Activated CD4-positive, alpha-beta T cell treated with anti-CD3 and anti-CD28 coated beads, Interleukin-2, amount 10 ng/mL, durations not matched to agents 7 days and 5 days (primary cell): Measurements from ENCODE around the gene OR1D2. TPM values are rescaled to one million over a fixed set of nuclear protein-coding genes. Genes with fewer than 3 reads are reported as not detected.
A peak's percentile ranks its signal among the peaks of the same experiment; 100 is the strongest.
"Not testable (repeated sequence)": the region's sequence is repeated elsewhere in the genome, so short reads cannot be mapped to it uniquely, and the experiment has no call there.

Experiments
- CTCF ChIA-PET: fragments of 350-600 bp; sonication (Branson Sonifier 250); formaldehyde crosslinking; loops from one replicate; lab custom pipeline; 2021; ENCODE audit warnings: antibody characterized with exemption; lab: Charles Lee
- POLR2A ChIA-PET: fragments of 350-600 bp; sonication (Branson Sonifier 250); formaldehyde crosslinking; loops from one replicate; lab custom pipeline; 2021; ENCODE audit warnings: antibody characterized with exemption; lab: Charles Lee
- DNase-seq: peaks from one replicate; pipeline ENCODE4 v3.0.0-alpha.2; 2020
- H3K27ac Mint-ChIP-seq: one replicate; pipeline ENCODE4 v1.8.0; 2021; ENCODE audit warnings: mild to moderate bottlenecking, moderate library complexity, mixed read lengths
- H3K27me3 Mint-ChIP-seq: one replicate; pipeline ENCODE4 v1.8.0; 2021; ENCODE audit warnings: mixed read lengths
- H3K36me3 Mint-ChIP-seq: one replicate; pipeline ENCODE4 v1.8.0; 2021; ENCODE audit warnings: low read depth, mixed read lengths
- H3K4me1 Mint-ChIP-seq: one replicate; pipeline ENCODE4 v1.8.0; 2021; ENCODE audit warnings: mixed read lengths
- H3K4me3 Mint-ChIP-seq: one replicate; pipeline ENCODE4 v1.8.0; 2021; ENCODE audit warnings: mild to moderate bottlenecking, moderate library complexity, mixed read lengths
- H3K9me3 Mint-ChIP-seq: one replicate; pipeline ENCODE4 v1.8.0; 2021; ENCODE audit warnings: mixed read lengths
- total RNA-seq, 2 experiments: library from RNA; stranded (reverse); gene quantifications; one replicate each; pipeline ENCODE4 v1.2.3, GENCODE V29; 2021

Gene OR1D2
- not detected for total RNA-seq

- ChIA-PET POLR2A (no interaction called here), CTCF (no interaction called here)
- Mint-ChIP-seq H3K4me1 (no peaks in the 10 kb centered on the region), H3K36me3 (no peaks in the 10 kb centered on the region), H3K4me3 (no peak within 1 kb of the TSS), H3K27ac (no peak within 1 kb of the TSS), H3K9me3 (peaks cover 5% of the 10 kb centered on the region), H3K27me3 (peaks cover 1% of the 10 kb centered on the region)
- DNase-seq, result no peak
These were observed at the start of gene OR1D2 for GRCh38 chr17:3104322-3104721. Gene OR1D2, minus strand, starts transcription at chr17:3104422. Its CDS starts 11,426 bp downstream, at chr17:3092996.

GRCh38 chr17:3137494-3137893 lies 33.3 kb upstream of the OR1D2 start:
- CTCF ChIA-PET, DNase-seq, H3K4me1 Mint-ChIP-seq, H3K27ac Mint-ChIP-seq, H3K36me3 Mint-ChIP-seq, H3K4me3 Mint-ChIP-seq, H3K9me3 Mint-ChIP-seq, H3K27me3 Mint-ChIP-seq, POLR2A ChIA-PET: not testable (repeated sequence)

- POLR2A ChIA-PET, result no interaction called here
- H3K4me1 Mint-ChIP-seq, result no peaks in the 10 kb centered on the region
- no peaks in the 10 kb centered on the region for H3K9me3 Mint-ChIP-seq
- H3K36me3 Mint-ChIP-seq, result no peaks in the 10 kb centered on the region
- no peak within 1 kb of the TSS for H3K4me3 Mint-ChIP-seq
- peaks cover 2% of the 10 kb centered on the region for H3K27me3 Mint-ChIP-seq
- no peak for DNase-seq
- CTCF ChIA-PET, result no interaction called here
- H3K27ac Mint-ChIP-seq, result no peak within 1 kb of the TSS
These were observed 23.2 kb upstream of the OR1D2 start, which contains the start of gene OR1G1 for GRCh38 chr17:3127451-3127850. Gene OR1G1, minus strand, starts transcription at chr17:3127551. Its CDS starts 0 bp downstream, at chr17:3127551.

GRCh38 chr17:3073850-3074249 lies 30.4 kb downstream of the OR1D2 start:
- H3K27ac Mint-ChIP-seq, H3K4me1 Mint-ChIP-seq, H3K36me3 Mint-ChIP-seq, H3K9me3 Mint-ChIP-seq, DNase-seq, H3K4me3 Mint-ChIP-seq, H3K27me3 Mint-ChIP-seq, POLR2A ChIA-PET, CTCF ChIA-PET: not testable (repeated sequence)

GRCh38 chr17:3065192-3065591 lies 39.0 kb downstream of the OR1D2 start:
- CTCF ChIA-PET, H3K27me3 Mint-ChIP-seq, H3K4me1 Mint-ChIP-seq, H3K27ac Mint-ChIP-seq, H3K36me3 Mint-ChIP-seq, H3K4me3 Mint-ChIP-seq, H3K9me3 Mint-ChIP-seq, POLR2A ChIA-PET, DNase-seq: not testable (repeated sequence)

GRCh38 chr17:3063507-3063906 lies 40.7 kb downstream of the OR1D2 start, which contains the start of gene OR1D5:
Gene OR1D5, minus strand, starts transcription at chr17:3063607. Its CDS starts 0 bp downstream, at chr17:3063607.
- DNase-seq, H3K4me3 Mint-ChIP-seq, H3K27ac Mint-ChIP-seq, H3K36me3 Mint-ChIP-seq, H3K27me3 Mint-ChIP-seq, H3K4me1 Mint-ChIP-seq, CTCF ChIA-PET, H3K9me3 Mint-ChIP-seq, POLR2A ChIA-PET: not testable (repeated sequence)

- CTCF ChIA-PET, DNase-seq, H3K27ac Mint-ChIP-seq: not testable (repeated sequence)
These were observed 41.3 kb downstream of the OR1D2 start for GRCh38 chr17:3062824-3063377.

GRCh38 chr17:3054868-3055267 lies 49.4 kb downstream of the OR1D2 start:
- H3K4me1 Mint-ChIP-seq, CTCF ChIA-PET, H3K27me3 Mint-ChIP-seq, H3K27ac Mint-ChIP-seq, POLR2A ChIA-PET, H3K4me3 Mint-ChIP-seq, H3K9me3 Mint-ChIP-seq, DNase-seq, H3K36me3 Mint-ChIP-seq: not testable (repeated sequence)

More at GRCh38 chr17:3062824-3063377, 41.3 kb downstream of the OR1D2 start:
- H3K4me1 Mint-ChIP-seq, H3K36me3 Mint-ChIP-seq, H3K9me3 Mint-ChIP-seq, H3K27me3 Mint-ChIP-seq, H3K4me3 Mint-ChIP-seq, POLR2A ChIA-PET: not testable (repeated sequence)

- no peaks in the 10 kb centered on the region for H3K36me3 Mint-ChIP-seq
- ChIA-PET POLR2A (no interaction called here), CTCF (interaction anchor here (1.1 to 1.5 kb wide), 3 partner anchors 10 to 594 kb away, joined by 3 to 4 read pairs (median 3); no protein-coding TSS in a partner anchor)
- H3K4me1 Mint-ChIP-seq, result peaks cover 17% of the 10 kb centered on the region
- H3K27ac Mint-ChIP-seq, result peak overlapping the region; percentile 92
- H3K27me3 Mint-ChIP-seq, result no peaks in the 10 kb centered on the region
- H3K9me3 Mint-ChIP-seq, result no peaks in the 10 kb centered on the region
- H3K4me3 Mint-ChIP-seq, result peak overlapping the region; percentile 89
- DNase-seq, result no peak
These were observed 54.4 kb downstream of the OR1D2 start for GRCh38 chr17:3049705-3050295.

- peaks cover 7% of the 10 kb centered on the region for H3K9me3 Mint-ChIP-seq
- ChIA-PET CTCF (interaction anchor here (0.7 to 1.5 kb wide), 6 partner anchors 9 to 599 kb away, joined by 3 to 4 read pairs (median 4); no protein-coding TSS in a partner anchor), POLR2A (no interaction called here)
- peak overlapping the region; percentile 89 for H3K4me3 Mint-ChIP-seq
- peak overlapping the region; percentile 92 for H3K27ac Mint-ChIP-seq
- H3K4me1 Mint-ChIP-seq, result peaks cover 17% of the 10 kb centered on the region
- no peaks in the 10 kb centered on the region for H3K27me3 Mint-ChIP-seq
- peak; percentile 97 for DNase-seq
- no peaks in the 10 kb centered on the region for H3K36me3 Mint-ChIP-seq
These were observed 55.3 kb downstream of the OR1D2 start for GRCh38 chr17:3048727-3049471.

GRCh38 chr17:3046753-3047152 lies 57.5 kb downstream of the OR1D2 start:
- Mint-ChIP-seq H3K4me3 (no peak overlapping the region), H3K4me1 (peaks cover 17% of the 10 kb centered on the region)
- DNase-seq, result no peak

GRCh38 chr17:3043737-3044365 lies 60.4 kb downstream of the OR1D2 start:
- CTCF ChIA-PET, result no interaction called here
- peaks cover 3% of the 10 kb centered on the region for H3K27me3 Mint-ChIP-seq
- no peak overlapping the region for H3K27ac Mint-ChIP-seq
- POLR2A ChIA-PET, result no interaction called here
- no peaks in the 10 kb centered on the region for H3K36me3 Mint-ChIP-seq
- H3K4me1 Mint-ChIP-seq, result peaks cover 9% of the 10 kb centered on the region
- H3K4me3 Mint-ChIP-seq, result no peak overlapping the region
- H3K9me3 Mint-ChIP-seq, result peaks cover 21% of the 10 kb centered on the region
- DNase-seq, result peak; percentile 26

More at GRCh38 chr17:3046753-3047152, 57.5 kb downstream of the OR1D2 start:
- H3K27ac Mint-ChIP-seq, result no peak overlapping the region
- H3K9me3 Mint-ChIP-seq, result peaks cover 21% of the 10 kb centered on the region
- H3K36me3 Mint-ChIP-seq, result no peaks in the 10 kb centered on the region
- ChIA-PET POLR2A (no interaction called here), CTCF (interaction anchor here (0.8 kb wide), 1 partner anchor 9 kb away, joined by 3 read pairs; no protein-coding TSS in a partner anchor)
- H3K27me3 Mint-ChIP-seq, result peaks cover 3% of the 10 kb centered on the region
